HT-29 (cell line): Measurements from ENCODE around the gene SMIM27. TPM values are rescaled to one million over a fixed set of nuclear protein-coding genes. Genes with fewer than 3 reads are reported as not detected.
"Not testable (repeated sequence)": the region's sequence is repeated elsewhere in the genome, so short reads cannot be mapped to it uniquely, and the experiment has no call there.

Source experiments
- DNase-seq: peaks from one replicate; pipeline ENCODE4 v3.0.0-alpha.2; 2015; ENCODE audit warnings: low spot score
- total RNA-seq: library from RNA; depleted of rRNA; stranded (reverse); fragments of >200 nt; shearing (Covaris generic); gene quantifications from 2 replicates; pipeline ENCODE4 v1.2.3, GENCODE V29; 2014; rRNA removed

The SMIM27 gene
- total RNA-seq, 1 experiment from 2014 or later: 3.3 TPM

- no peak for DNase-seq
These were observed 44.8 kb downstream of the SMIM27 start for GRCh38 chr9:32596936-32597335.

DNA sequence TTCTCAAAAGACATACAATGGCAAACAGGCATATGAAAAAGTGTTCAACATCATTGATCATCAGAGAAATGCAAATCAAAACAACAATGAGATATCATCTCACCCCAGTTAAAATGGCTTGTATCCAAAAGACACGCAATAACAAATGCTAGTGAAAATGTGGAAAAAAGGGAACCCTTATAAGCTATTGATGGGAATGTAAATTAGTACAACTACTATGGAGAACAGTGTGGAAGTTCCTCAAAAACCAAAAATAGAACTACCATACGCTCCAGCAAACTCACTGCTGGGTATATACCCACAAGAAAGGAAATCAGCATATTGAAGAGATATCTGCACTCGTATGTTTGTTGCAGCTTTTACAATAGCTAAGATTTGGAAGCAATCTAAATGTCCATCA lies 46.9 kb downstream of the SMIM27 start:
- DNase-seq: not testable (repeated sequence)

Other genes with a start within 250 kb of the SMIM27 start
- gene ACO1, start 167.7 kb upstream of the SMIM27 start, total RNA-seq: 27.1 and 30.5 TPM in 2 replicates
- 3.2 and 3.8 TPM in 2 replicates for gene RIGI, start 26.1 kb upstream of the SMIM27 start, total RNA-seq
- 11.3 and 12.9 TPM in 2 replicates for gene TOPORS, start 259 bp downstream of the SMIM27 start, total RNA-seq
- 37.8 and 48.1 TPM in 2 replicates for gene NDUFB6, start 20.8 kb downstream of the SMIM27 start, total RNA-seq
- under 0.01 TPM in 1 of 2 replicates, not detected in the other for gene TAF1L, start 83.3 kb downstream of the SMIM27 start, total RNA-seq
- not detected in 2 replicates for gene TMEM215, start 231.2 kb downstream of the SMIM27 start, total RNA-seq